HG03108 (cell line): ENCODE data around the gene MGAT4A.
A peak's percentile ranks its signal among the peaks of the same experiment; 100 is the strongest.
"Not testable (repeated sequence)": the region's sequence is repeated elsewhere in the genome, so short reads cannot be mapped to it uniquely, and the experiment has no call there.

Experiments
- ATAC-seq: cut with Tn5 transposase; IDR thresholded peaks from one replicate; pipeline ENCODE4 v1.9.1; 2021; ENCODE audit warnings: moderate library complexity; ENCODE audit not compliant: unreplicated experiment

MGAT4A gene

DNA sequence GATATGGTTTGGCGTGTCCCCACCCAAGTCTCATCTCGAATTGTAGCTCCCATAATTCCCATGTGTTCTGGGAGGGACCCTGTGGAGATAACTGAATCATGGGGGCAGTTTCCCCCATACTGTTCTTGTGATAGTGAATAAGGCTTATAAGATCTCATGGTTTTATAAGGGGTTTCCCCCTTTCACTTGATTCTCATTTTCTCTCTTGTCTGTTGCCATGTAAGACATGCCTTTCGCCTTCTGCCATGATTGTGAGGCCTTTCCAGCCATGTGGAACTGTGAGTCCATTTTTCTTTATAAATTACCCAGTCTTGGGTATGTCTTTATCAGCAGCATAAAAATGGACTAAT lies 71.5 kb downstream of the MGAT4A start:
- not testable (repeated sequence) for ATAC-seq

- no peak for ATAC-seq
These were observed 72.0 kb downstream of the MGAT4A start for GRCh38 chr2:98658816-98659490.

- no peak for ATAC-seq
These were observed 74.1 kb downstream of the MGAT4A start for GRCh38 chr2:98656800-98657199.

DNA sequence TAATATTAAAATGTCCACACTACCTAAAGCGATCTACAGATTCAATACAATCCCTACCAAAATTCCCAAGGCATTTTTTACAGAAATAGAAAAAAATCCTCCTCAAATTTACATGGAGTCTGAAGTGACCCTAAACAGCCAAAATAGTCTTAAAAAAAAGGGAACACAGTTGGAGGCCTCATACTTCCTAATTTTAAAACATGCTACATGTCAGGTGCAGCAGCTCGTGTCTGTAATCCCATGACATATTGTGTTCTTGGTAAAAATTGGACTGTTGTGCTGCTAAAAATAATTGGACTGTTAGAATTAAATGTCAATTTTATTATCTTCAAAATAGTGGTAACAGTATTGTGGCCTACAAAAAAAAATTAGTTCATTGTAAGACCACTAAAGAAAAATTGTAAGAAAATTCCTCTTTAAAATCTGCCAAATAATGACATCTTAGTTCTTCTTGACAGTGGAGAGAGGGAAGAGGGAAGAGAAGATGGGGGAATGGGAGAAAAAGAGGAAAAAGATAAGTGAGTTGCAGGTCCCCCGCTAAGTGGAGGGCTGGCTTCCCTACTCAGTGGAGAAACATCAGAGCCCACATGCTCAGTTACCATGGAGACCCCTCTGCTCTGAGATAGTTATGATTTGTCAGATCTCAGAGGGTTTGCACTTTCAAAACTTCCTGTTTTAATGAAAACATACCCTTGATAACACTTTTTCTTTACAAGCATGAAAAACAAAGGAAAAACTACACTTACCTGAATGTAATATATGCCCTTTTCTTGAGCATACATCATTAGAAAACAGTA lies 76.0 kb downstream of the MGAT4A start:
- ATAC-seq: no peak

DNA sequence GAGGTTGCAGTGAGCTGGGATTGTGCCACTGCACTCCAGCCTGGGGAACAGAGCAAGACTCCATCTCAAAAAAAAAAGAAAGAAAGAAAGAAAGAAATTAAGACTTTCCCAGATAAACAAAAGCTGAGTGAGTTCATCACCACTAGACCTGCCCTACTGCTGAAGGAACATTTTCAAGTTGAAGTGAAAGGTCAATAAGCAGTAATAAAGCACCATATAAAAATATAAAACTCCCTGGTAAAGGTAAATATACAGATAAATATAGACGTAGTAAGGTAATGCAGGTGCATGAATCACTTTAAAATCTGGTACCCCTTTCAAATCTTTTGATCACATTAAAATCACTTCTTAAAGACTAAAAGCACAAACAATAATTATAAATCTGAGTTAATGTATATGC lies 79.9 kb downstream of the MGAT4A start:
- no peak for ATAC-seq

GRCh38 chr2:98649992-98650375 lies 80.9 kb downstream of the MGAT4A start:
- ATAC-seq: no peak

- ATAC-seq: peak; percentile 84
These were observed 81.6 kb downstream of the MGAT4A start for GRCh38 chr2:98649135-98649991.

DNA sequence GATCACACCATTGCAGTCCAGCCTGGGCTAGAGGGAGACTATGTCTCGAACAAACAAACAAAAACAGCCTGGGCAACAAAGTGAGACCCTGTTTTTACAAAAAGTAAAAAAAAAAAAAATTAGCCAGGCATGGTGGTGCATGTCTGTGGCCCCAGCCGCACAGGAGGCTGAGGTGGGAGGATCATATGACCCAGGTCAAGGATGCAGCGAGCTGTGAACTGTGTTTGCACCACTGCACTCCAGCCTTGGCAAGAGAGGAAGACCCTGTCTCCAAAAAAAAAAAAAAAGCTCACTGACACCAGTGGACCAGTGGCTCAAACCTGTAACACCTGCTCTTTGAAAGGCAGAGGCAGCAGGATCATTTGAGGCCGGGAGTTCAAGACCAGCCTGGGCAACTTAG lies 82.5 kb downstream of the MGAT4A start:
- ATAC-seq: no peak

DNA sequence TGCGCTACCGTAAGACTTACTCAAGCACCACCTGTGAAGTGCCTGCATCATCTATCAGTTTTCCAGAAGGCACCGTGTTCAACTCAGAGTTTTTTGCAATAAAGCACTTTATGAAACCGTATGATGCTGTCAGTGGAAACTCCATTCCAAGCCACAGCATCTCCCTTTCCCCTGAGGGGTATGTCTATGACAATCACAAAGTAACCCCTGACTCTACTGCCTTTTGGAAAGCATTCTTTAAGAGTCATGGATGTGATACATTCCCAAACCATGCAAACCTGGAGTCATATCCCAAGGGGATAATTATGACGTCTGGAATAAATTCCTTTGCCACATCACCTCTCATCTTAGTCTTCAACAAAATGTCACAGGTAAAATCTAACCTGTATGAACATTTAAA lies 83.3 kb downstream of the MGAT4A start:
- no peak for ATAC-seq

DNA sequence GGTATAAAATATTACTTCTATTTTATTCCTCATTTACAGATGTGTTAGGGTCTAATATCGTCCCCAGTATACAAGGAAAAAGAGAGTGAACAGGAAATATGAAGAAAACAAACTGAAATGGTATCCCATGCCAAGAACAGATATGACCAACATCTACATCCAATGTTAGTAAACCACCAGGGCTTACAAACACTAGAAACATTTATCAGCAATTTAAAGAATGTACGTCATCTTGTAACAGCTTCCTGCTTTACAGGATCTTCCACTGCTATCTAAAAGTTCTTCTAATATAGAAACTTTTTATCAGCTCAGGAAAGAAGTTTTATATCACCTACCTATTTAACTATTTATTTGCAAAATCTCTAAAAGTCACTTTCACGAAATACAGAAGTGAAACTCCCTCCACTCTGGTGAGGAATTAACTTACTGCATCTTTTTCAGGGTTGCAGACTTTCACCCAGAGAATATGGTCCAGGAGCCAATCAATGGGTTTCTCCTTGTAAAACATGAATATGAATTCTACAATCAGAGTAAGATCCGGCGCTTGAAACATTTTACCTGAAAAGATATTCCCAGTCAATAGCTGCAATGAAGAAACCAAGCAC lies 87.3 kb downstream of the MGAT4A start:
- no peak for ATAC-seq

DNA sequence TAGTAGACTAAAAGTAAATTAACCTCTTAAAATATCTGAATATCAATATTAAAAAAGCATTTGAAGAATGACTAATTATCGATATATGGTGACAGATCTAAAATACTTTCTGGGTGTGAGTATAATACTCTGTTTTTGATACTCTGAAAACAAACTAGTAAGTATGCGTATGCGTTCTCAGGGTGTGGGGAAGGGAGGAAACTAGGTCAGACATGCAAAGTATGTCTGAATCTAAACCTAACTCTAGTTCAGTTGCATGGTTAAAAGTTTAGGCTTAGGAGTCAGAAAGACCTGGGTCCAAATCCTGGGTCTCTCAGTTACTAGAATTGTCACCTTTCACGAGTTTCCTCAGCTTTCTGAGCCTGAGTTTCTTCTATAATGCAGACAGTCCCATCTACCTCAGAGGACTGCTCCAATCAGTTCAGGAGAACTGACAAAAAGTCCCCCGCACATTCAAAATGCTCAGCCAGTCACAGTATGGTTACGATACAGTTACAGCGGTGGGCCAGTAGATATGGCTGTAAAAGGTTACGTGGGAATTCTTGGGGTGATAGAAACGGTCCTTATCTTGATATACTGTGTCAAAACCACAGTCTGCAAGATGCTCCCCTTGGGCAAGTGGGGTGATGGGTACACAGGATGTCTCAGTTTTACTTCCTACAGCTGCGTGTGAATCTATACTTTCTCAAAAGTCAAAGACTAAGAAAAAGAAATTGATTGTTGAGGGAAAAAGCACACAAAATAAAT lies 93.4 kb downstream of the MGAT4A start:
- peak; percentile 80 for ATAC-seq

DNA sequence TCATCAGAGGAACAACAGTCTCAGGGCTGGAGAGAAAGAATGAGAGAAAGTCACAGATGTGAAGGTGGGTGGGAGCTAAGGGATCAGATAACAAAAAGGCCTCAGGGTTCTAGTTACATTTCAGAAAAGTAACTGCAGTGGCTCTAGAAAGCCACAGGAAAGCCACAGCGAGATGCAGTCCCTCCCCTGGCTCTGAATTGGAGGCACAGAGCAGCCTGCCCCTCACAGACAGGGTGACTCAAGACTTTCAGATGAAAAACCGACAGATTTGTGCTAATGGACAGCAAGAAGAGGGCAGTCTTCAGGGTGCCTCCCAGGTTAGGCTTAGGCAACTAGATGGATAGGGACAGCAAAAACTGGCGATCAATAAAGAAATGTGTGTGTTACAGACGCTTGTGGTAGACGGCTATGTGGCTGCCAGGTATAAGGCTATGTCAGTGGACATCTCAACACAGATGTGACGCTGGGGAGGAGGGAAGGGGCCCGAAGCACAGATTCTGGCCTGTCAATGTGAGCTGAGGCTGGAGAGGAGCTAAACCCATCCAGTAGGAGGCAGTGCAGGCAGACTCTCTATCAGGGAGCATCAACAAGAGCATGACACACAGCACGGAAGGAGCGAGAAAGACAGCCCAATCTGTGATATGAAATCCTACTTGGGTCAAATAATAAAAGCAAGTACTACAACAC lies 96.4 kb downstream of the MGAT4A start:
- ATAC-seq: no peak

DNA sequence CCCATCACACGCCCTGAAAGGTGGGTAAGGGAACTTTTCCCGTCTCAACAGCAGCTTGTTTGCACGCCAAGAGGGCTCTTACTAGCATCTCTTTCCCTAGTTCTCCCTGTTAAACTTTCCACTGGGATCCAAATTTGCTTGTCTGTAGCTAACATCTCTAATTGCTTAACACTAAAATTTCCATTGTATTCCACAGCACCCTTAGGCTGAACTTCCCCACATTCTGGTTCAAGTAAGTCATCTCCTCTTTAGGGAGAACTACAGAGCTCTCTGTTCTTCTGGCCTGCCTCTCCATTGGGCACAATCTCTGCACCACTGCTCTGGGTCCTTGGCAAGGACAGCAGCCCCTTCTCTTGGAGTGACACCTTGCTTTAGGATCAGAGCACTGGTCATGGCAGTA lies 98.6 kb downstream of the MGAT4A start:
- ATAC-seq: no peak

DNA sequence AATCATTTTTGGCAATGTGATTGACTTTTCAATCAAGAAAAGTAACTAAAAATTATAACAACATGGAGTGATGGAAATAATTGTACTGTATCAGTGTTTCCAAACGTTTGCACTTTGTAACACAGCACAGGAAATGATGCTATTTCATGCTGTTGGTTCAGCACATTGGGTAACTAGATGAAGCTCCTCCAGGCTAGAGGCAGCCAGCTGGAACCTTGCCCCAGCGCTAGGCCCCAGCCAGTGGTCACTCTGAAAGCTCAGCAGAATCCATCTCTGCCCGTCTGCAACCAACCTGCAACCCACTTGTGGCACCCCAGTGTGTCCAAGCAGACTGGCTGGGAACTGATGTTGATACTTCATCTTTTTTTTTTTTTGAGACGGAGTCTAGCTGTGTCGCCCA lies 107.3 kb downstream of the MGAT4A start:
- no peak for ATAC-seq

DNA sequence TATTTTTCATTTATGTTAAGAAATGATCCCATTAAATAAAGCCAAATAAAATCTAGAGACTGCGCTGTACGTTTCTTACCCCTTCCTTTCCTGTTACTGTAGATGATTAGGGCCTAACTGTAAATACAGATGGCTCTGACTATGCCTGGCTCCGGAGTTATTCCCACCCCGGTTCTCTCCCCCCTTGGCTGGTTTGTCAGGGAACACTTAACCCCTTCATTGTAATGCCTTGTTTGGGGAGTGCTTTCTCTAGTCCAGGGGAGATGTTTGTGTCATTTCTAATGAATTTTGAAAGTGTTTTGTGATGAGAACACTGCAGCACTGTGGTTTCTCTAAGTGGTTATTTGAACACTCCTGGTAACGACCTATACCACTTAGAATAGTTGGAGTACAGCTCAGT lies 113.8 kb downstream of the MGAT4A start:
- ATAC-seq: no peak

GRCh38 chr2:98615481-98615880 lies 115.5 kb downstream of the MGAT4A start:
- no peak for ATAC-seq

DNA sequence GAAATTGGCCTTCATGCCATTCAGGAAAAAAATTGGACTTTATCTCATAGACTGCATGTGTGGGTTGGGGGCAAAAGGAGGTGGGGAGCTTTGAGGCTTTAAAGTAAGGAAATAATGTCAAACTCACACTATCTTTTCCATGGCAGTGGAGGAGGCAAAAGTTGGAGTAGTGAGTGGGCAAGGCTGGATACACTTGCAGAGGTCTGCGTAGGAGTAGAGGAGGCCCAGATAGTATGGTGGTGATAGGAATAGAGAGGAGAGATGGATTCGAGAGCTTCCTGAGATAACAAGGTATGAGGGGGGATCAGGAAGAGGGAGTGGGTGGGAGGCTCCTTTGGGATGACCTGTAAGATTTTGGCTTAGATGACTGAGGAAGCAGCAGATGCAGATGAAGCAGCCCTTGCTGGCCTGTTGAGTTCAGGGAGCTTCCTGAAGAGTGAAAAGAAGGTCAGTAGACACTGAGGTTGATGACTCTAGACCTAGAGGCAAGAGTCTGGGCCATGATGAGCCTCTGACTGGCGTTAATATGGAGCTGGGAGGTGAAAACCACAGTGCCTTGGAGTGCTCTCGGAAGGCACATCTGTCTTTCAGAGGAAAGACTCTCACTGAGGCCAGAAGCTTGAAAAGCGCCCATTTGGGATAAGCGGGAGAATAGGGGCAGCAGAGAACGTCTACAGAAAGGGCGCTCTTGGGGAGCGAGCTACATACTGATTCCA lies 116.8 kb downstream of the MGAT4A start:
- ATAC-seq: no peak

DNA sequence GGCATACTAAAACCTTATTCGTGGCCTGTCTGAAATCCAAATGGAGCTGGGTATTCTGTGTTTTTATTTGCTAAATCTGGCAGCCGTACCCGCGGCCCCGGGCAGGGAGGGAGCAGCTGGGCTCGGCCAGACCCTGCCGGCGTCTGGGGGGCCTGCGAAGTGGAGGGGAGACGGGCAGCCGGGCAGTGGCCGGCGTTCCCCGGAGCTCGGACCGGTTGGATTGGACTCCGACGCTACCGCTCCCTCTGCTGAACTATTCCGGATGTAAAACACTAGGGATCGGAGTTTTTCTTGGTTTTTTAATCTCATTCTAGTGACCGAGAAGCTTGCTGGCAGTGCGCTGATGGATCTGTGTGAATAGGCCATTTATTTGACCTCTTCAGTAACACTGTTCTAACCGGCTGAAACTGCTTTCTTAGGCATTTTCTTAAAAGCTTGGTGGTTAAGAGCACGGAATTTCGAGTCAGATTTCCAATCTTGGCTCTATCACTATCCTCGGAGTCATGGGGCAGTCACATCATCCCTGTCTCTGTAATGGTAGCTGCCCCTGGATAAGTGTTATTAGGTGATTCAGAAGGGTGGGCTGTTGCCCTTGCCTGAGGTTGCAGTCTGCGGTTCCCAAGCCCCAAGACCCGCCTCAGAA lies 121.8 kb downstream of the MGAT4A start:
- no peak for ATAC-seq
